ENCODE measurements around the gene ZBTB24. TPM values are rescaled to one million over a fixed set of nuclear protein-coding genes. Genes with fewer than 3 reads are reported as not detected.

Gene ZBTB24
- polyA plus RNA-seq, 2 of the 4 experiments (the other 2 are of a cell fraction) = 4.5 to 5.4 TPM

DNA sequence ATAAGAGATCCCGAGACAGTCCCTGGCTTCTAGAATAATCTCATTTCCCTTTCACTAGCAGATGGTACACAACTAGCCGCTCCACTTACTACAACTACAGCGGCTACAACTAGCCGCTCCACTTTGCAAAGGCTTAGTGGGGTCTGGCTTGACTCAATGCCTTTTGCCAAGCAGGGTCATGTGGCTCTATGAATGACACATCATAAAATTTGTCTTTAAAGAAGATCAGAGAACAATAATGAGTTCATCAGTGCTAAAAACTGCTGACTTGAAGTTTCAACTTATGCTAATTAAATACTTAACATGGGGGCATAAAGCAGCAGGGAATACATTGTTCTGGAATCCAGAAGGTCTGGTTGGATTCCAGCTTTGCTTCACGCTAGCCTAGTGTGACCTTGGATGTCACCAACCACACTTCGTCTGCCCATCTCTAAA is 25.4 kb downstream of the ZBTB24 start:
- Histone ChIP-seq H3K4me2 (no peak overlapping the region), H3K9me3 (no peaks in the 10 kb centered on the region), H3K4me3 (no peak overlapping the region), H3K4me1 (peaks cover 14% of the 10 kb centered on the region; the same call in 1 of the 3 replicates), H3K27ac (no peak overlapping the region)
- TF ChIP-seq MAFK (IDR thresholded peaks at IDR 0.05; ENCODE audit: partially characterized antibody) (peak; percentile 62), RAD21 (conservative IDR thresholded peaks at IDR 0.05 in 1 of 2, IDR thresholded peaks at IDR 0.05 in 1 of 2) (no peak)
- ATAC-seq (no peak), FAIRE-seq (no peak), DNase-seq (ENCODE audit: low read depth in 1 of 2, low spot score in 1 of 2) (no peak)
- 87% methylated on average over 6 of the region's 6 CpGs for whole genome bisulfite sequencing (ENCODE audit: missing lambda C conversion rate)
- CTCF ChIA-PET = interaction anchor here (2.1 kb wide), 1 partner anchor 270 kb away, joined by 8 read pairs; no protein-coding TSS in a partner anchor
- POLR2A ChIA-PET = no interaction called here

DNA sequence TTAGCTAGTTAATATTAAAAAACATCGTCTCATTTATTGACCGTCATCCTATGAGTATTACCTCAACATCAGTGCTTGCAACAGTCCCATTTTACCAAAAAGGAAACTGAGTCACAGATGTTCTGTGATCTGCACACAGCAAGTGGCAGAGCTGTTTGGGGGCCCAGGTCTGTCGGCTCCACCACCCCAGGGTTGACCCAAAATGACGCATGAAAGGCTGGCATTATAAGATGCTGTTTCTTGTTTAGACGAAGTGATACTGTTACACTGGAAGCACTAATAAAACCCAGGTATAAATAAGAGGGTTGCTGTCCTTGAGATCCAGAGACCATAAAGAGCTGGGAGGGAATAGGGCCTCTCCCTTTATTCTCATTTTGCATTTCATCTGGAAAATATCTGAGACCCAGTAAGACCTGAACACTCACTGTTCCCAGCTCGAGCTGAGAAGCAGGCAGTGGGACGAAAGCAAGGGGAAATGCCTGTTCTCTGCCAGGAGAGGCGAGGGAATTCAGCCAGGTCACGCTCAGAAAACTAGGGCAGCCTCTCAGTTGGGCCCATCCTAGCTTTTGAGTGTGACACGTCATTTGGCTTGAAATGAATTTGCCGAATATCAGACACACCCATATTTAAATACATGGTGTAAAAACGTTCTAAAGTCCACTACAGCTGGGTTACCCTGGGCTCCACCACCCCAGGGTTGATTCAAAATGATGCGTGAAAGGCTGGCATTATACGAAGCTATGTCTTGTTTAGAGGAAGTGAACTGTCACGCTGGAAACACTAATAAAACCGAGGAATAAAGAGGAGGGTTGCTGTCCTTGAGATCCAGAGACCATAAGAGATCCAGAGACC is 26.1 kb downstream of the ZBTB24 start:
- no peak for TF ChIP-seq SREBF2 (IDR thresholded peaks at IDR 0.05)
- no peak for TF ChIP-seq RFX5 (IDR thresholded peaks at IDR 0.05)
- TF ChIP-seq ZNF302 (CRISPR knock-in tag; IDR thresholded peaks at IDR 0.05) = no peak
- TF ChIP-seq, protein P1, sequence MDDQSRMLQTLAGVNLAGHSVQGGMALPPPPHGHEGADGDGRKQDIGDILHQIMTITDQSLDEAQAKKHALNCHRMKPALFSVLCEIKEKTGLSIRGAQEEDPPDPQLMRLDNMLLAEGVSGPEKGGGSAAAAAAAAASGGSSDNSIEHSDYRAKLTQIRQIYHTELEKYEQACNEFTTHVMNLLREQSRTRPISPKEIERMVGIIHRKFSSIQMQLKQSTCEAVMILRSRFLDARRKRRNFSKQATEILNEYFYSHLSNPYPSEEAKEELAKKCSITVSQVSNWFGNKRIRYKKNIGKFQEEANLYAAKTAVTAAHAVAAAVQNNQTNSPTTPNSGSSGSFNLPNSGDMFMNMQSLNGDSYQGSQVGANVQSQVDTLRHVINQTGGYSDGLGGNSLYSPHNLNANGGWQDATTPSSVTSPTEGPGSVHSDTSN (IDR thresholded peaks at IDR 0.05) = no peak
- no peak for TF ChIP-seq CBX2 (IDR thresholded peaks at IDR 0.05; ENCODE audit: borderline replicate concordance, low read depth)
- TF ChIP-seq CEBPB (IDR thresholded peaks at IDR 0.05) = no peak
- no peak for FAIRE-seq
- no peak for DNase-seq (ENCODE audit: low read depth in 1 of 2, low spot score in 1 of 2)
- Histone ChIP-seq H3K4me2 (peak overlapping the region; percentile 92), H3K4me1 (peaks cover 14% of the 10 kb centered on the region; the same call in 1 of the 3 replicates), H3K9me3 (no peaks in the 10 kb centered on the region), H3K27ac (peak overlapping the region in 1 of 2 experiments; percentile 93; a peak in 2 of 6 replicates), H3K4me3 (peak overlapping the region; percentile 93; the same call in 2 of the 3 replicates)
- no peak for ATAC-seq
- CTCF ChIA-PET = interaction anchor here (0.8 to 2.4 kb wide), 3 partner anchors 15 to 269 kb away, joined by 3 to 10 read pairs (median 8); no protein-coding TSS in a partner anchor
- 79% methylated on average over 16 of the region's 16 CpGs for WGBS (ENCODE audit: missing lambda C conversion rate)
- POLR2A ChIA-PET = interaction anchor here (4.1 kb wide), 1 partner anchor 16 kb away, joined by 18 read pairs; the partner anchor contains the start of genes PPIL6 and SMPD2

DNA sequence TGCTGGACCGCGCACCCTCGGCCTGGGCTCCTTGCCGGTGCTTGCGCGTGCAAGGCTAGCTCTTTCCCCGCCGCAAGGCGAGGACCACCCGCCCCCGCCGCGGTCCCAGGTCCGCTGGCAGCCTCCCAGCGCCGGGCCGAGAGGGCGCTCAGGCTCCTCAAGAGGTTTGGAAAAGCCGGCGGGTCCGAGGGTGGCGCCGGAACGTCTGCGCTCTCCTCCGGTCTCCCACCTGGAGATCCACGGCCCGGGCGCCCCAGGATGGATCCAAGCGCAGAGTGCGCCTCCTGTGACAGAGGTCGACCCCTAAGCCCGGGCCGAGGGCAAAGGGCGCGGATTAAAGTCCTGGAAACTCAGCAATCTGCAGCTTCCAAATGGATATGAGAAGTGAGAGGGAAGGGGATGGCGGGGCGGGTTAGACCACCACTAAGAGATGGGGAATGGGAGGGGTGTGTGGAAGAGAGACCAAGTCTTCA is 26.9 kb downstream of the ZBTB24 start:
- ChIA-PET CTCF (interaction anchor here (2.1 to 2.4 kb wide), 2 partner anchors 14 to 268 kb away, joined by 8 to 10 read pairs; no protein-coding TSS in a partner anchor), POLR2A (interaction anchor here (0.6 to 4.1 kb wide), 2 partner anchors 13 to 15 kb away, joined by 3 to 18 read pairs; partner anchors contain the start of genes PPIL6 and SMPD2)
- Histone ChIP-seq H3K4me1 (peaks cover 14% of the 10 kb centered on the region; the same call in 1 of the 3 replicates), H3K9me3 (no peaks in the 10 kb centered on the region), H3K4me2 (peak overlapping the region; percentile 92), H3K4me3 (peak overlapping the region; percentile 93), H3K27ac (peak overlapping the region; percentile 81 to 93)
- DNase-seq (ENCODE audit: low read depth in 1 of 2, low spot score in 1 of 2) = no peak
- FAIRE-seq = no peak
- no peak for TF ChIP-seq TFCP2L1 (CRISPR knock-in tag; IDR thresholded peaks at IDR 0.05)
- TF ChIP-seq, protein P2, sequence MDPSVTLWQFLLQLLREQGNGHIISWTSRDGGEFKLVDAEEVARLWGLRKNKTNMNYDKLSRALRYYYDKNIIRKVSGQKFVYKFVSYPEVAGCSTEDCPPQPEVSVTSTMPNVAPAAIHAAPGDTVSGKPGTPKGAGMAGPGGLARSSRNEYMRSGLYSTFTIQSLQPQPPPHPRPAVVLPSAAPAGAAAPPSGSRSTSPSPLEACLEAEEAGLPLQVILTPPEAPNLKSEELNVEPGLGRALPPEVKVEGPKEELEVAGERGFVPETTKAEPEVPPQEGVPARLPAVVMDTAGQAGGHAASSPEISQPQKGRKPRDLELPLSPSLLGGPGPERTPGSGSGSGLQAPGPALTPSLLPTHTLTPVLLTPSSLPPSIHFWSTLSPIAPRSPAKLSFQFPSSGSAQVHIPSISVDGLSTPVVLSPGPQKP (IDR thresholded peaks at IDR 0.05; ENCODE audit: low read depth, low read length) = no peak
- ATAC-seq = peak; percentile 40 to 57; a peak in 5 of 6 replicates
- WGBS (ENCODE audit: missing lambda C conversion rate) = 39% methylated on average over 3 of the region's 38 CpGs

DNA sequence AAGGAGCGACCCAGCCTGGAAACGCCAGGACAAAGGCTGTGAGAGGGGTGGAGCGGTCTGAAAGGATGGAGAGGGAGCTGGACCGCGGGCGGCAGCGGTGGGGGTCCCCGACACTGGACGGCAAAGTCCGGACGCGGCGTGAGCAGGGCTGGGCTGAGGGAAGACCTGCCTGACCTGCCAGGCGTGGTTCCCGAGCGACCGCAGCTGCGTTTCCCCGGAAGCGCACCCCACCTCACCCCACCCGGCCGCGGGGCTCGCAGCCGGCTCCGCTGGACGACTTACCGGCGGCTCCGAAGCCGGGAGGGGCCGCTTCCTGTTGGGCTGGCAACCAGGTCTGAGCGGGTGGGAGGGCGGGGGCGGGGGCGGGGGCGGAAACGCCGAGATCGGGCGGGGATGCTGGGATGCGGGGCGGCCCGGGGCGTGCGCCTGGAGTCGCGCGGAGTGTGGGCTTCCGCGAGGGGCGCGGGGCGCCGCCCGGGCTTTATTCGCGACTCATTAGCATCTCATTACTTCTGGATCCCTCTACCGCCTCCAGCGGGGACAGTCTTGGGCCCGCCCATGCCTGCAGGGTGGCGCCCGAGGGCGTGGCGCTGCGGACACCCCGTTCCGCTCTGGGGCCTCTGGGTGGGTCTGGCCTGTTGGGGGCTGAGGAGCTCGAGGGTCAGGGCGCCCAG is 27.4 kb downstream of the ZBTB24 start, which contains the start of gene MICAL1:
TSS of gene MICAL1 (minus strand) at position 336 of the 674 bp plus-strand sequence. CDS start 1,576 bp downstream, outside the sequence.
- FAIRE-seq = no peak
- WGBS (ENCODE audit: missing lambda C conversion rate) = 3% methylated on average over 20 of the region's 70 CpGs

More for the DNA sequence above, 27.4 kb downstream of the ZBTB24 start, which contains the start of gene MICAL1:
- peak within 1 kb of the TSS; percentile 92 for H3K4me2 ChIP-seq
- H3K9me3 ChIP-seq = no peaks in the 10 kb centered on the region
- peaks cover 14% of the 10 kb centered on the region; the same call in 1 of the 3 replicates for H3K4me1 ChIP-seq
- CTCF ChIA-PET = interaction anchor here (2.1 to 2.4 kb wide), 2 partner anchors 13 to 268 kb away, joined by 8 to 10 read pairs; no protein-coding TSS in a partner anchor
- peak within 1 kb of the TSS; percentile 81 to 93 for H3K27ac ChIP-seq
- TF ChIP-seq JUN (IDR thresholded peaks at IDR 0.05) (no peak; a peak in 1 of 5 replicates), POLR2A (IDR thresholded peaks at IDR 0.05; ENCODE audit: low read length) (peak; percentile 47), RNF2 (IDR thresholded peaks at IDR 0.05; ENCODE audit: borderline replicate concordance, low read depth) (peak; percentile 50; the same call in 1 of the 2 replicates), EP300 (IDR thresholded peaks at IDR 0.05) (no peak)
- TF ChIP-seq, protein P3, sequence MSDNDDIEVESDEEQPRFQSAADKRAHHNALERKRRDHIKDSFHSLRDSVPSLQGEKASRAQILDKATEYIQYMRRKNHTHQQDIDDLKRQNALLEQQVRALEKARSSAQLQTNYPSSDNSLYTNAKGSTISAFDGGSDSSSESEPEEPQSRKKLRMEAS (IDR thresholded peaks at IDR 0.05) = 0 out of 2 replicates have a peak, but pooled peaks have one; percentile 33
- ATAC-seq (peak; percentile 84 to 89), DNase-seq (ENCODE audit: low read depth in 1 of 2, low spot score in 1 of 2) (peak; percentile 33 to 40)
- H3K4me3 ChIP-seq = peak within 1 kb of the TSS; percentile 93
- POLR2A ChIA-PET = interaction anchor here (0.6 to 4.1 kb wide), 2 partner anchors 12 to 14 kb away, joined by 3 to 18 read pairs; partner anchors contain the start of genes PPIL6 and SMPD2

Measured in A549 (cell line).